ENCODE measurements around the gene TRAPPC3L.

TRAPPC3L gene

GRCh38 chr6:116545651-116546050 is at the start of gene TRAPPC3L:
TRAPPC3L (minus strand) TSS chr6:116545684; CDS start chr6:116545514, 170 bp downstream.
- no peak for DNase-seq (ENCODE audit: low spot score)

DNA sequence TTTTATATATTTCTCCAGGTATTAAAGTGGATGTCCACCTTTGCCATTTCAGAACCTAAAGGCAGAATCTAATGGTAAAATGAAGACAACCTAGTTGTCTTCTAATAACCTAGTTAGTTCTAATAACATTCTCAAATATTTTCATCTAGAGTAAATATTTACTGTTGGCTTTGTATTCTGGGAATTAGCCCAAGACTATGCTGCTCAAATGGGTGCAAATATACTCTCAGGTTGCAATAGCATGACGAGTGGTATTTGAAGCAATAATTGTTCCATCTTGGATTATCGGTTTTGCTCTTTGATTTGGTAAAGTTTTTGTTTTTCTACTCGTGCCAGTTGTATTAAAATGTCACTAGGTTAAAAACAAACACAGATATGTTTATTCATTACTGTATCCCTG is 49.8 kb upstream of the TRAPPC3L start:
- DNase-seq (ENCODE audit: low spot score): no peak

- DNase-seq (ENCODE audit: low spot score): no peak
Measured at GRCh38 chr6:116586738-116587137, 41.3 kb upstream of the TRAPPC3L start.

GRCh38 chr6:116586276-116586675 is 40.8 kb upstream of the TRAPPC3L start:
- DNase-seq (ENCODE audit: low spot score): no peak

- no peak for DNase-seq (ENCODE audit: low spot score)
Measured at GRCh38 chr6:116580198-116580597, 34.7 kb upstream of the TRAPPC3L start.

- DNase-seq (ENCODE audit: low spot score): no peak
Measured at GRCh38 chr6:116579143-116579542, 33.7 kb upstream of the TRAPPC3L start.

- no peak for DNase-seq (ENCODE audit: low spot score)
Measured at GRCh38 chr6:116578335-116578734, 32.9 kb upstream of the TRAPPC3L start.

GRCh38 chr6:116577486-116577885 is 32.0 kb upstream of the TRAPPC3L start:
- DNase-seq (ENCODE audit: low spot score): no peak

DNA sequence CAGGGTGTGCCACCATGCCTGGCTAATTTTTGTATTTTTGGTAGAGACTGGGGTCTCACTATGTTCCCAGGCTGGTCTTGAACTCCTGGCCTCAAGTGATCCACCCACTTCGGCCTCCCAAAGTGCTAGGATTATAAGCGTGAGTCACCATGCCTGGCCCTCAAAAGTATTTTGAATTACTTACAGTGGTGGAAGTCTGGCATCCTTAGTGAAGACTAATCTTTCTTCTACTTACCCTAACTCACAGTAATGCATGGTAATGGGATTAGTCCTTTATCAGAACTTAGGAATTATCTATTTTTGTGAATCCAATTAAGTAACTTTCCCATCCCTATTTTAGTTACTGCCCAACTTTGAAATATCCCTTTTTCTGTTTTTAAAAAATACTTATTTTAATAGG is 29.7 kb upstream of the TRAPPC3L start:
- no peak for DNase-seq (ENCODE audit: low spot score)

GRCh38 chr6:116572162-116572561 is 26.7 kb upstream of the TRAPPC3L start:
- peak; percentile 69 for DNase-seq (ENCODE audit: low spot score)

DNA sequence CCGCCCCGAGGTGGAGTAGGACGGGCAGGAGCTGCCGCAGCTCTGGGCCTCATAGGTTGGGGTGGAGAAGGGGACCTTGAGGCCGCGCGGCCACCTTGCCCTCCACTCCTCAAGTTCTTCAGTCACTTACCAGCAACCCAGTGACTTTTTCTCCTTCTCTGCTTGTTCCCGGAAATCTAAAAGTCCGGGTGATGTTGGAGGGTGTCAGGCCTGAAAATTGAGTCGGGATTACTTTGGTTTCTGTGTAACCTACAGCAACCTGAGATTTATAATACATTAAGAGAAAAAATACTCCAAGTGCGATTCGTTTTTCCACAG is 26.2 kb upstream of the TRAPPC3L start:
- DNase-seq (ENCODE audit: low spot score): no peak

DNA sequence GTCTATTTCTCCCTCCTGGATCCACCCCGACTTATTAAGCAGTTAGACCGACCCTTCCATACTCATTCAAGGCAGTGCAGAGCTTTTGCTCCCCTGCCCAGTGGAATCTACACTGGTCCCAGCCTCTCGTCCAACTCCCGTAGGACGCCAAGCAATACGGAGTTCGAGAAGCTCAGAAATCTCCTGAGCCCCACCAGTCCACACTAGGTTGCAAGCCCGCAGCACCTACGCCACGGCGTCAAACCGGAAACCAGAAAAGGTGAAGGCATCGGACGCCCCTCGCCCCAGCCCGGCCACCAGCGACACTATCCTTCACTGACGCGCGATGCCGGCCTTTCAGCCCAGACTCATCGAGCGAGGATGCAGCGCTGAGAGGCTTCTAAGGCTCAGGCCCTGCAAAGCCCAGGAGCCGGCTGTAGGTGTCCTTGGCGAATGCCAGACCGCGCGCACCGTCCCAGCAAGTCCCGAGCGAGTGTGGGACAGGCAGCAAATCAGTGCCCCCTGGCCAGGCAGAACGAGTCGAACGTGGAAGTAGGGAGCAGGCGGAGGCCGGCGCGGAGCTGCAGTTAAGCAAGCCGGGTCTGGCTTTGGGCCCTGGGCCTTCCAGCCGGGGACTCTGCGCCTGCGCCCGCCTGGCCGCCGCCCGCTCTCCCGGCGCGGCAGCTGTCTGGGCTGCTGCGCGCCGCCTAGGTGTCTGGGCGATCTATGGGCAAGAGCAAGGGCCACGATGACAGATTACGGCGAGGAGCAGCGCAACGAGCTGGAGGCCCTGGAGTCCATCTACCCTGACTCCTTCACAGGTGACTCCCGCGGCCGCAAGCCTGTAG is 25.6 kb upstream of the TRAPPC3L start, which contains the start of gene RWDD1:
Gene RWDD1 (plus strand): TSS at position 649 of the 827 bp plus-strand sequence. CDS start 79 bp downstream, at position 728.
- peak; percentile 99 for DNase-seq (ENCODE audit: low spot score)

- DNase-seq (ENCODE audit: low spot score): no peak
Measured at GRCh38 chr6:116568821-116569755, 23.6 kb upstream of the TRAPPC3L start.

- DNase-seq (ENCODE audit: low spot score): no peak
Measured at GRCh38 chr6:116568111-116568510, 22.6 kb upstream of the TRAPPC3L start.

DNA sequence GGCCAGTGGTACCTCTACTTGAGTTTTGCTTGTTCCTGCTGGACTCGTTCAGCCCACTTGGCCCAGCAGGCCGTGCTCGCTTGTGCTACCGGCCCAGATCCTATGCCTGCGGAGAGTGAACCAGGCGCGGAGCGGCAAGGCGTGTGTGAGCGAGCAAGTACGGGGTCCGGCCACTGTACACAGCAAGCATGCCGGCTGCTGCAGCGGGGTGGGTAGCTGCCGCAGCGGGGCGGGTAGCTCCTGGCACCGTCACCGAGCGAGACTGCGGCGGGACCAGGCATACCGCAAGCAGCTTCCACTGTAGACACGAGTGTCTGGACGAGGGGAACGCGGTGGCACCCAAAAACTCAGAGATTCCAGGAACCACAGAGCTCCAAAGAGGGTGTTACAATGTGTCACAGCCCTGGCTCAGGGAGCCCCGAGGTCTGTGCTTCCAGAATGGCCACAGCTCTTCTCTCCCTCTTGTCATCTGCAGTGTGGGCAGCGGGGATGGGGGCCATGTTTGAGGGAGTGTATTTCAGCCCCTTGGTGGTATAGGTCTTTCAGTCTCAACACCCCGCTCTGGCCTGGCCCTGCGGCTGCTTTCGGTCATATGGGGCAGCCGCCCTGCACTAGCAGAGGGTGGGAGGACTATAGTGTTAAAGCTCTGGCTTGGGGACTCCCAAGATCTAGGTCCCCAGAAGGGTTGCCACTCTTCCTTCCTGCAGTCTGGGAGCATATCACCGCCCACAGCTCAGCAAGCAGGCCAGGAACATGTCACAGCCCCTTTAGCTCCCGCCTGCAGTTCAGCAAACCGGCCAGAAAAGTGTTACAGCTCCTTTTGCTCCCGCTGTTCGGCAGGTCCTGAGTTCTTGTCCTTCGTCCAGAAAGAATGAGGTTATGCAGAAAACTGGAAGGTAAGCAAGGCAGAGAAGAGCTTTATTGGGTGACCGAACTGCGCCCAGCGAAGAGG is 19.7 kb upstream of the TRAPPC3L start:
- no peak for DNase-seq (ENCODE audit: low spot score)

DNA sequence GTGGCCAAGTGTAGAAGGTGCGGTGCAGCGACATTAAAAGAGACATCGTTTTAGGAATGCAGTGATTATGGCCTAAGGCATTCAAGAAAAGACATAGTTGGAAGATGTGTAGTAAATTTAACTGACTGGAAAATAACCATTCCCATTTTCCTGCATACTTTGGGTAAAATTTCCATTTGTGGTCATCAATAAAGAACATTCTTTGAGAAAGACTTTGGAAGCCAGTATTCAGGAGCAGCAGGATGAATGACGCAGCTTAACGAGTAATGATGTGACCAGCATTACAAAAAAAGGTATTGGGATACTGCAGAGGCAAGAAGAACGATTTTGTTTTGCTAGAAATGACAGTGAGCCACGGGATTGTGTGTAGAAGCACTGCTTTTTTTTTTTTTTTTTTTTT is 18.8 kb upstream of the TRAPPC3L start:
- DNase-seq (ENCODE audit: low spot score): no peak

- DNase-seq (ENCODE audit: low spot score): no peak
Measured at GRCh38 chr6:116563830-116564229, 18.3 kb upstream of the TRAPPC3L start.

GRCh38 chr6:116562614-116563013 is 17.1 kb upstream of the TRAPPC3L start:
- DNase-seq (ENCODE audit: low spot score): no peak

DNA sequence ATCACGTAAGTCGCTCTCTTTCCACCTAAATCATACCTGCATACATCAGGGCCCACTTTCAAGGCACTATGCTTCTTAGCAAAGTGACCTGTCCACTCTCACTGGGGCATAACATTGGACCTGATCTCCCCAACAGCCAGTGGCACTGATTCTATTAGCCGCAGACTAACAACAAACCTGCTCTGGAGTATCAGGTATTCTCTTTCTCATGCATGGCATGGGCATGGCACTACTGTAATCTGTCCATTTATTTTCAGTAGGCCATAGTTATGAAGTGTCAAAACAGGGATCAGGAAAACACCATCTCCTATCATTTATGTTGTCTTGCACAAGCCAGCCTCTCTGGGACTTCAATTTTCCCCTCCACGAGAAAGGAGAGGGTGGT is 16.5 kb upstream of the TRAPPC3L start:
- no peak for DNase-seq (ENCODE audit: low spot score)

DNA sequence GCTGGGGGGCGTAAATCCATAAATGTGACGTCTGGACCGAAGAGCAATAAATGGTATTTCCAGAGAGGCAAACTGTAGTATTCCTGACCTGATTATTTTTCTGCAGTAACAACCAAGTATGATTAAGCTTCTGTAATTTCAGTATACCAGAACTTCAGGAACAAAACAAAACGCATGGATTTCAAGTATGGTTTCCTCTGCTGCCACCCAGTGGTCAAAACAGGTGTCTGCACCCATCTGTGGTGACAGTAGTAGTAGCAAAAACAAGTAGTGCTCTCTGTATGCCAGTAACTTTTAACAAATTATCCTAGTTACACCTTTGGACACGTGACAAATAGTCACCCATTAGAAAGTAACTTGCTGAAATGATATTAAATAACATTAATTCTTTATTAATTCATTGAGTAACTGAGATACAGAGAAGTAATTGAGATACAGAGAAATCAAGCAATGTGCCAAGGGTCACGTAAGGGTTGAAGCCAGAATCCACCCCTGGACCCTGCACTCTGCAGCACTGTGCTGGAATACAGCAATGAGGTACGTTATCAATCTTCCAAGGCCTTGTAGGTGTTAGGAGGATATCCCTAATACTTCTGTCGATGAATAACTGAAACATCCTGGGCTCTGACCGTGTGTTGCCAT is 16.0 kb upstream of the TRAPPC3L start:
- peak; percentile 79 for DNase-seq (ENCODE audit: low spot score)

GRCh38 chr6:116560130-116560529 is 14.6 kb upstream of the TRAPPC3L start:
- no peak for DNase-seq (ENCODE audit: low spot score)
